PFSK-1 (cell line): ENCODE measurements around the gene EEF1AKMT4.

ENCODE experiments used
- POLR2AphosphoS5 ChIP-seq: IDR thresholded peaks from 2 replicates; pipeline ENCODE4 v1.6.1; 2012; ENCODE audit warnings: low read depth, mild to moderate bottlenecking, control low read depth, low read length, moderate library complexity
- REST ChIP-seq, 2 experiments: IDR thresholded peaks; 2 replicates each; pipeline versions ENCODE4 v1.6.1 to v1.8.0; 2011 to 2012; ENCODE audit warnings: low read depth in 2 of 2, low read length in 2 of 2, control low read depth in 1 of 2, inconsistent platforms in 1 of 2, mild to moderate bottlenecking in 1 of 2, moderate library complexity in 1 of 2; ENCODE audit not compliant: insufficient read depth in 1 of 2
- TAF1 ChIP-seq: IDR thresholded peaks from 2 replicates; pipeline ENCODE4 v1.6.1; 2012; ENCODE audit warnings: low read length, control low read depth, borderline replicate concordance; ENCODE audit not compliant: insufficient read depth

- no peak for TF ChIP-seq REST (IDR thresholded peaks at IDR 0.05; ENCODE audit: insufficient read depth in 1 of 2, low read depth in 2 of 2, low read length in 2 of 2)
- no peak for TF ChIP-seq POLR2AphosphoS5
- no peak for TF ChIP-seq TAF1
These were observed 37.8 kb upstream of the EEF1AKMT4 start for GRCh38 chr3:184211718-184212117.
